Colonic mucosa (tissue), 4 donors: ENCODE measurements around the gene DYNLT1. TPM values are rescaled to one million over a fixed set of nuclear protein-coding genes. Genes with fewer than 3 reads are reported as not detected.

Experiments used
- DNase-seq: peaks from one replicate; pipeline ENCODE4 v3.0.0-alpha.2; 2020
- H3K27ac ChIP-seq: fragments of 200-600 bp; one replicate; pipeline ENCODE4 v1.8.0; 2021
- H3K27me3 ChIP-seq: fragments of 200-600 bp; one replicate; pipeline ENCODE4 v1.8.0; 2021
- H3K36me3 ChIP-seq: fragments of 200-600 bp; one replicate; pipeline ENCODE4 v1.8.0; 2021
- H3K4me1 ChIP-seq: fragments of 200-600 bp; one replicate; pipeline ENCODE4 v1.8.0; 2021; ENCODE audit warnings: mild to moderate bottlenecking
- H3K4me3 ChIP-seq: fragments of 200-600 bp; one replicate; pipeline ENCODE4 v1.8.0; 2021
- H3K9ac ChIP-seq, 2 donors: one replicate each; pipeline ENCODE4 v1.7.0; 2013; ENCODE audit warnings: control low read depth in 2 of 2, low read depth in 2 of 2, low read length in 2 of 2
- H3K9me3 ChIP-seq: fragments of 200-600 bp; one replicate; pipeline ENCODE4 v1.8.0; 2021
- intact Hi-C: fragments of 100-400 bp; cut with DNase I; formaldehyde crosslinking; loops from one replicate; pipeline ENCODE4 v1.14.1; 2022
- total RNA-seq, 2 donors: library from RNA; stranded (reverse); fragmentation: NEBNext Ultra II Directional in 1 of 2; extraction: Animal tissue kit (Norgen Biotek cat#: 25700) in 1 of 2; gene quantifications; one replicate each; pipeline ENCODE4 v1.2.1, GENCODE V29; 2021
- TF ChIP-seq, protein P1 (sequence below): fragments of 200-600 bp; IDR thresholded peaks from one replicate; pipeline ENCODE4 v1.8.0; 2022; ENCODE audit warnings: antibody characterized with exemption, mild to moderate bottlenecking
- donor health status: healthy.
- donor health status: DM: no; HTN: no; CAD: no.
- donor health status: DM: no; HTN: no; CAD: no.

Gene DYNLT1
- total RNA-seq, 2 donors from 2014 or later = 140 to 166 TPM

DNA sequence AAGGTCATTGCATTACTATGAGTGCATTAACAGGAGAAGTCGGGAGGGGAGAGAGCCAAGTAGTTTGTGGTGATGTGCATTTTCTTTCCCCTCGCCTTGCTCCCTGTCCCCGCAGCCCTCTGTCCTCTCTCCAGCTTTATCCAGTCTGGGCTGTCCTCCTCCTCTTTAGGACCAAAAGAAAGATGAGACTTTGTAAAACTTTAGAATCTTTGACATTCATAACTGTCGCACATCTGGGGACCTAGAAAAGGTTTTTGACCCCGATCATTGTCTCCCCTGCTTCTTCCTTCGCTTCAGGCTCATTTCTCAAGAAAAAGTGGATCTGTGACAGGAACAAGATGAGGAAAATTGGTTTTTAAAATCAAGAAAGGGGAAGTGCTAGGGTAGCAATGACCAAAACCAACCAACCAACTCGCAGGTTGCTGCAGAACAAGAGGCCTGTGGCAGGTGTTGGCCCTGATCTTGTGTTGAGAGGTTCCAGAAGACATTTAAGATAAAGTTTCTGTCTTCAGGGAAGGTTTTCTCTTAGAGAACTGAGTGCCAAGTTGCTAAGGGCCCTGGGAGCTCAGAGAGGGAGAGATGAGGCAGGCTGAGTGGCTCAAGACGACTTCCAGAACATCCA is 22.9 kb upstream of the DYNLT1 start:
- Histone ChIP-seq H3K27ac (no peak overlapping the region), H3K9ac (no peak overlapping the region), H3K27me3 (no peaks in the 10 kb centered on the region), H3K9me3 (no peaks in the 10 kb centered on the region), H3K4me3 (no peak overlapping the region), H3K36me3 (no peaks in the 10 kb centered on the region), H3K4me1 (no peaks in the 10 kb centered on the region)
- intact Hi-C loops = no loop called here
- peak; percentile 9 for DNase-seq
- TF ChIP-seq, protein P1, sequence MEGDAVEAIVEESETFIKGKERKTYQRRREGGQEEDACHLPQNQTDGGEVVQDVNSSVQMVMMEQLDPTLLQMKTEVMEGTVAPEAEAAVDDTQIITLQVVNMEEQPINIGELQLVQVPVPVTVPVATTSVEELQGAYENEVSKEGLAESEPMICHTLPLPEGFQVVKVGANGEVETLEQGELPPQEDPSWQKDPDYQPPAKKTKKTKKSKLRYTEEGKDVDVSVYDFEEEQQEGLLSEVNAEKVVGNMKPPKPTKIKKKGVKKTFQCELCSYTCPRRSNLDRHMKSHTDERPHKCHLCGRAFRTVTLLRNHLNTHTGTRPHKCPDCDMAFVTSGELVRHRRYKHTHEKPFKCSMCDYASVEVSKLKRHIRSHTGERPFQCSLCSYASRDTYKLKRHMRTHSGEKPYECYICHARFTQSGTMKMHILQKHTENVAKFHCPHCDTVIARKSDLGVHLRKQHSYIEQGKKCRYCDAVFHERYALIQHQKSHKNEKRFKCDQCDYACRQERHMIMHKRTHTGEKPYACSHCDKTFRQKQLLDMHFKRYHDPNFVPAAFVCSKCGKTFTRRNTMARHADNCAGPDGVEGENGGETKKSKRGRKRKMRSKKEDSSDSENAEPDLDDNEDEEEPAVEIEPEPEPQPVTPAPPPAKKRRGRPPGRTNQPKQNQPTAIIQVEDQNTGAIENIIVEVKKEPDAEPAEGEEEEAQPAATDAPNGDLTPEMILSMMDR = no peak

- peak overlapping the region; percentile 23 for H3K27ac ChIP-seq
- no peaks in the 10 kb centered on the region for H3K4me1 ChIP-seq
- H3K4me3 ChIP-seq = no peak overlapping the region
- H3K36me3 ChIP-seq = no peaks in the 10 kb centered on the region
- peak; percentile 14 for DNase-seq
- no peaks in the 10 kb centered on the region for H3K9me3 ChIP-seq
- intact Hi-C loops = no loop called here
- no peaks in the 10 kb centered on the region for H3K27me3 ChIP-seq
- TF ChIP-seq, protein P1 = no peak
- peak overlapping the region in 1 of 2 donors; percentile 18 for H3K9ac ChIP-seq
Observed at GRCh38 chr6:158666628-158667359, 22.3 kb upstream of the DYNLT1 start.

GRCh38 chr6:158665332-158665731 is 20.8 kb upstream of the DYNLT1 start:
- TF ChIP-seq, protein P1 = no peak
- Histone ChIP-seq H3K4me3 (no peak overlapping the region), H3K36me3 (no peaks in the 10 kb centered on the region), H3K27ac (no peak overlapping the region), H3K27me3 (no peaks in the 10 kb centered on the region), H3K4me1 (no peaks in the 10 kb centered on the region), H3K9me3 (no peaks in the 10 kb centered on the region), H3K9ac (no peak overlapping the region)
- DNase-seq = peak; percentile 15
- intact Hi-C loops = no loop called here

GRCh38 chr6:158663625-158664165 is 19.2 kb upstream of the DYNLT1 start:
- peak overlapping the region; percentile 0 for H3K27ac ChIP-seq

DNA sequence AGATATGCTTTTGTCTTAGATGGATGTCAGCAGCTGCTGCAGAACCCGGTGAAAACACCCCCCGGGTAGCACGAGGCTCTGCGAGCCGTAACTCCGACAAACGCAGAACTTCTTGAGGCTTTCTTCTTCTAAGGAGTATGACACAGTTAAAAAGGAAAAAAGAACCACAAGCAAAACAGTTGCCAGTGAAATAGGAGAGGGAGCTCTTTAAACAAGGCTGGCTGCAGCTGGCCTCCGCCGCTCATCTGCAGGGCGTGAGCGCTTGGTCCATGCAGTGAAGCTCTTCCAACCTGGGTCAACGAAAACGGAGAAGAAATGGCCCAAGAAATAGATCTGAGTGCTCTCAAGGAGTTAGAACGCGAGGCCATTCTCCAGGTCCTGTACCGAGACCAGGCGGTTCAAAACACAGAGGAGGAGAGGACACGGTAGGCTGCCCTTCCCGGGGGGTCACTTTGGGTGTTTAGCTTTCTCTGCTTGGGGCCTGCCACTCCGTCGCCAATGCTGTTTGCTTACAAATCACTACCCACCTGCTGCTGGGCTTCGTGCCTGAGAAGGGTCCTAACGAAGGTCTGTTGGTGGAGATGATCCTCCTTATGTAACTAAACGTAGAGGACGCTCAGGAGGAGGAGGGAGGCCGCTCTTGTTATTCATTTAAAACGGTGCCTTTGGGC is 18.5 kb upstream of the DYNLT1 start:
- intact Hi-C loops = loop anchor here (5.0 kb wide), 1 partner anchor 34 kb away; no protein-coding TSS in a partner anchor
- Histone ChIP-seq H3K36me3 (no peaks in the 10 kb centered on the region), H3K27ac (peak overlapping the region; percentile 0), H3K9ac (peak overlapping the region in 1 of 2 donors; percentile 43), H3K4me1 (no peaks in the 10 kb centered on the region), H3K4me3 (no peak overlapping the region), H3K9me3 (no peaks in the 10 kb centered on the region), H3K27me3 (no peaks in the 10 kb centered on the region)
- TF ChIP-seq, protein P1 = no peak
- DNase-seq = no peak

More at GRCh38 chr6:158663625-158664165, 19.2 kb upstream of the DYNLT1 start:
- Histone ChIP-seq H3K36me3 (no peaks in the 10 kb centered on the region), H3K9ac (peak overlapping the region in 1 of 2 donors; percentile 43), H3K27me3 (no peaks in the 10 kb centered on the region), H3K4me1 (no peaks in the 10 kb centered on the region), H3K9me3 (no peaks in the 10 kb centered on the region), H3K4me3 (no peak overlapping the region)
- TF ChIP-seq, protein P1 = no peak
- DNase-seq = no peak
- intact Hi-C loops = loop anchor here (5.0 kb wide), 1 partner anchor 34 kb away; no protein-coding TSS in a partner anchor
